CD14-positive monocyte (primary cell): ENCODE results near the gene UCP2. TPM values are rescaled to one million over a fixed set of nuclear protein-coding genes. Genes with fewer than 3 reads are reported as not detected.

Experiments
- DNase-seq, 3 donors: peaks; one replicate each; pipeline ENCODE4 v3.0.0-alpha.2; 2011 to 2022
- H2AFZ ChIP-seq: 2 replicates; pipeline ENCODE4 v1.6.0; 2012; ENCODE audit warnings: mild to moderate bottlenecking, low read depth, low read length, inconsistent platforms; ENCODE audit not compliant: insufficient read depth, poor library complexity, severe bottlenecking
- H3K27ac ChIP-seq, 2 donors: 1 replicate in 1 of 2; 2 replicates in 1 of 2; pipeline ENCODE4 v1.5.1; 2012 to 2013; ENCODE audit warnings: low read length in 2 of 2, control low read depth in 1 of 2, inconsistent platforms in 1 of 2, low read depth in 1 of 2, mild to moderate bottlenecking in 1 of 2
- H3K27me3 ChIP-seq, 2 donors: one replicate each; pipeline versions ENCODE4 v1.6.0 to v1.6.1; 2011 to 2013; ENCODE audit warnings: low read length in 2 of 2; ENCODE audit not compliant: control insufficient read depth in 2 of 2, insufficient read depth in 2 of 2
- H3K36me3 ChIP-seq, 2 donors: replicated peaks in 1 of 2; 1 replicate in 1 of 2; 2 replicates in 1 of 2; pipeline versions ENCODE4 v1.5.1 to v1.6.1; 2012 to 2013; ENCODE audit warnings: low read length in 2 of 2, control low read depth in 1 of 2, inconsistent platforms in 1 of 2, mild to moderate bottlenecking in 1 of 2; ENCODE audit not compliant: insufficient read depth in 2 of 2, control insufficient read depth in 1 of 2
- H3K4me1 ChIP-seq, 2 donors: 1 replicate in 1 of 2; 2 replicates in 1 of 2; pipeline versions ENCODE4 v1.5.1 to v1.6.1; 2012 to 2013; ENCODE audit warnings: low read length in 2 of 2, control low read depth in 1 of 2, inconsistent platforms in 1 of 2, mild to moderate bottlenecking in 1 of 2, moderate library complexity in 1 of 2; ENCODE audit not compliant: insufficient read depth in 2 of 2, control insufficient read depth in 1 of 2
- H3K4me2 ChIP-seq: replicated peaks from 2 replicates; pipeline ENCODE3; 2012; ENCODE audit warnings: low read length, moderate library complexity, mild to moderate bottlenecking; ENCODE audit not compliant: poor library complexity, severe bottlenecking; ENCODE audit errors: extremely low read depth
- H3K4me3 ChIP-seq, 3 experiments: fragments of 200-600 bp in 1 of 3; sonication (generic) in 1 of 3; replicated peaks in 1 of 3; 1 replicate in 2 of 3; 2 replicates in 1 of 3; pipeline ENCODE4 v1.5.1; 2011 to 2013; ENCODE audit warnings: low read length in 3 of 3, mild to moderate bottlenecking in 3 of 3, control low read depth in 2 of 3, low read depth in 2 of 3, inconsistent platforms in 1 of 3, moderate library complexity in 1 of 3
- H3K79me2 ChIP-seq: 2 replicates; pipeline ENCODE4 v1.6.0; 2012; ENCODE audit warnings: mild to moderate bottlenecking, control low read depth, inconsistent platforms, low read length, moderate library complexity; ENCODE audit not compliant: insufficient read depth
- H3K9ac ChIP-seq: 2 replicates; pipeline ENCODE4 v1.6.0; 2017; ENCODE audit warnings: low read length, mild to moderate bottlenecking; ENCODE audit not compliant: insufficient read depth, poor library complexity, severe bottlenecking
- H3K9me3 ChIP-seq, 2 donors: replicated peaks in 1 of 2; 1 replicate in 1 of 2; 2 replicates in 1 of 2; pipeline versions ENCODE4 v1.5.1 to v1.6.1; 2012 to 2013; ENCODE audit warnings: low read length in 2 of 2, control low read depth in 1 of 2; ENCODE audit not compliant: control insufficient read depth in 1 of 2, insufficient read depth in 1 of 2
- H4K20me1 ChIP-seq: 2 replicates; pipeline ENCODE4 v1.6.0; 2012; ENCODE audit warnings: mild to moderate bottlenecking, low read length, control low read depth, moderate library complexity; ENCODE audit not compliant: insufficient read depth
- H3K27ac Mint-ChIP-seq, 7 donors: one replicate each; pipeline ENCODE4 v1.8.0; 2020; ENCODE audit warnings: mild to moderate bottlenecking in 7 of 7, mixed read lengths in 7 of 7, moderate library complexity in 6 of 7, inconsistent platforms in 2 of 7
- H3K27me3 Mint-ChIP-seq, 3 donors: one replicate each; pipeline ENCODE4 v1.8.0; 2021 to 2022; ENCODE audit warnings: low read depth in 3 of 3, mild to moderate bottlenecking in 3 of 3, mixed read lengths in 3 of 3, moderate library complexity in 3 of 3, inconsistent platforms in 1 of 3
- H3K36me3 Mint-ChIP-seq, 2 donors: one replicate each; pipeline ENCODE4 v1.8.0; 2020; ENCODE audit warnings: mixed read lengths in 2 of 2, inconsistent platforms in 1 of 2, mild to moderate bottlenecking in 1 of 2
- H3K4me1 Mint-ChIP-seq: one replicate; pipeline ENCODE4 v1.8.0; 2020; ENCODE audit warnings: mild to moderate bottlenecking, mixed read lengths
- H3K4me3 Mint-ChIP-seq, 2 donors: one replicate each; pipeline ENCODE4 v1.8.0; 2020; ENCODE audit warnings: mild to moderate bottlenecking in 2 of 2, mixed read lengths in 2 of 2, moderate library complexity in 1 of 2
- H3K9me3 Mint-ChIP-seq, 7 donors: one replicate each; pipeline ENCODE4 v1.8.0; 2020 to 2022; ENCODE audit warnings: mixed read lengths in 7 of 7, mild to moderate bottlenecking in 6 of 7, moderate library complexity in 6 of 7, inconsistent platforms in 2 of 7
- WGBS: methylation state at CpG from one replicate; pipeline ENCODE4 v1.1.5; 2013; ENCODE audit warnings: missing lambda C conversion rate; ENCODE audit not compliant: insufficient coverage; 5-methylcytosine and 5-hydroxymethylcytosine counted together
- intact Hi-C, 2 donors: fragments of 100-400 bp; cut with micrococcal nuclease; formaldehyde crosslinking; loops; one replicate each; pipeline versions ENCODE4 v1.15.0 to v1.15.1; 2023
- polyA plus RNA-seq, 3 donors: library from polyadenylated mRNA; depleted of rRNA in 1 of 3; unstranded in 2 of 3; stranded (reverse) in 1 of 3; fragments of 300-500 nt in 2 of 3; fragments of >200 nt in 1 of 3; fragmentation: Illumina TruSeq in 2 of 3; gene quantifications; 1 replicate in 2 of 3; 2 replicates in 1 of 3; pipeline ENCODE4 v1.2.3, GENCODE V29; 2012 to 2021
- TF ChIP-seq, protein P1 (sequence below): fragments of 200-600 bp; IDR thresholded peaks from one replicate; pipeline ENCODE4 v1.8.0; 2022; ENCODE audit warnings: antibody characterized with exemption, mild to moderate bottlenecking

Gene UCP2
- polyA plus RNA-seq, 3 donors: 496 to 665 (median 649) TPM

DNA sequence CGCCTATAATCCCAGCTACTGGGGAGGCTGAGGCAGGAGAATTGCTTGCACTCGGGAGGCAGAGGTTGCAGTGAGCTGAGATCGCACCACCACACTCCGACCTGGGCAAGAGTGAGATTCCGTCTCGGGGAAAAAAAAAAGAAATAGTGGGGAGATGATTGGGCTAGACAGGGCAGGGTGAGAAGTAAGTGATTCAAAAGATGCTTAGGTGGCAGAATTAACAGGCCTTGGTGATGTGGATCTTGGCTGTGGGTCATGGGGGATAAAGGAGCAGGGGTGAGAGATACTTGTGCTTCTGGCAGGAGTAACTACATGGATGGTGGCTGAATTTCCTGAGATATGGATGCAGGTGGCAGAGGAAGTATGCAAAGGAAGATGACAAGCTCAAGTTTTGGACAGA, 39.4 kb upstream of the UCP2 start:
- H3K4me2 ChIP-seq: peak overlapping the region; percentile 64
- H3K27ac ChIP-seq: peak overlapping the region; percentile 74 to 94
- Mint-ChIP-seq H3K4me1 (peaks cover 22% of the 10 kb centered on the region), H3K27me3 (no peaks in the 10 kb centered on the region), H3K4me3 (no peak overlapping the region), H3K9me3 (peaks cover 0 to 4% (median 0%) of the 10 kb centered on the region in 7 donors), H3K36me3 (peaks cover 7 to 10% of the 10 kb centered on the region in 2 donors), H3K27ac (no peak overlapping the region)
- no peak for DNase-seq
- H3K27me3 ChIP-seq: no peaks in the 10 kb centered on the region
- TF ChIP-seq, protein P1, sequence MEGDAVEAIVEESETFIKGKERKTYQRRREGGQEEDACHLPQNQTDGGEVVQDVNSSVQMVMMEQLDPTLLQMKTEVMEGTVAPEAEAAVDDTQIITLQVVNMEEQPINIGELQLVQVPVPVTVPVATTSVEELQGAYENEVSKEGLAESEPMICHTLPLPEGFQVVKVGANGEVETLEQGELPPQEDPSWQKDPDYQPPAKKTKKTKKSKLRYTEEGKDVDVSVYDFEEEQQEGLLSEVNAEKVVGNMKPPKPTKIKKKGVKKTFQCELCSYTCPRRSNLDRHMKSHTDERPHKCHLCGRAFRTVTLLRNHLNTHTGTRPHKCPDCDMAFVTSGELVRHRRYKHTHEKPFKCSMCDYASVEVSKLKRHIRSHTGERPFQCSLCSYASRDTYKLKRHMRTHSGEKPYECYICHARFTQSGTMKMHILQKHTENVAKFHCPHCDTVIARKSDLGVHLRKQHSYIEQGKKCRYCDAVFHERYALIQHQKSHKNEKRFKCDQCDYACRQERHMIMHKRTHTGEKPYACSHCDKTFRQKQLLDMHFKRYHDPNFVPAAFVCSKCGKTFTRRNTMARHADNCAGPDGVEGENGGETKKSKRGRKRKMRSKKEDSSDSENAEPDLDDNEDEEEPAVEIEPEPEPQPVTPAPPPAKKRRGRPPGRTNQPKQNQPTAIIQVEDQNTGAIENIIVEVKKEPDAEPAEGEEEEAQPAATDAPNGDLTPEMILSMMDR: no peak
- peaks cover 4% of the 10 kb centered on the region for H3K79me2 ChIP-seq
- 92% methylated on average over 5 of the region's 6 CpGs for WGBS
- no peaks in the 10 kb centered on the region for H3K9me3 ChIP-seq
- no peaks in the 10 kb centered on the region for H4K20me1 ChIP-seq
- H3K9ac ChIP-seq: no peak overlapping the region
- H3K4me3 ChIP-seq: peak overlapping the region in 1 of 3 experiments; percentile 62
- no peak overlapping the region for H2AFZ ChIP-seq
- intact Hi-C loops: loop anchor here (2.0 to 5.0 kb wide), 2 partner anchors 39 to 40 kb away; partner anchors contain the start of gene UCP2 (in 2 of the 2)
- peaks cover under 1 to 2% of the 10 kb centered on the region in 2 donors for H3K36me3 ChIP-seq
- H3K4me1 ChIP-seq: peaks cover 98 to 99% of the 10 kb centered on the region in 2 donors

GRCh38 chr11:74020539-74020938, 37.9 kb upstream of the UCP2 start:
- WGBS: 0% methylated on average over 2 of the region's 4 CpGs
- TF ChIP-seq, protein P1: no peak
- H3K4me1 Mint-ChIP-seq: peaks cover 12% of the 10 kb centered on the region
- Histone ChIP-seq H3K4me2 (peak overlapping the region; percentile 43), H3K36me3 (peaks cover 5 to 13% of the 10 kb centered on the region in 2 donors), H3K27ac (peak overlapping the region; percentile 88 to 94), H3K9ac (peak overlapping the region; percentile 5), H3K9me3 (no peaks in the 10 kb centered on the region), H3K4me1 (peaks cover 84 to 88% of the 10 kb centered on the region in 2 donors), H3K27me3 (no peaks in the 10 kb centered on the region), H3K4me3 (peak overlapping the region in 1 of 3 experiments; percentile 22), H2AFZ (no peak overlapping the region), H3K79me2 (peaks cover 4% of the 10 kb centered on the region), H4K20me1 (no peaks in the 10 kb centered on the region)
- no peaks in the 10 kb centered on the region for H3K27me3 Mint-ChIP-seq
- H3K27ac Mint-ChIP-seq: no peak overlapping the region
- intact Hi-C loops: loop anchor here in 1 of 2 donors (5.0 kb wide), 1 partner anchor 38 kb away; the partner anchor contains the start of gene UCP2
- peak; percentile 74 to 87 (median 86) for DNase-seq
- H3K36me3 Mint-ChIP-seq: peaks cover 19 to 21% of the 10 kb centered on the region in 2 donors
- no peak overlapping the region for H3K4me3 Mint-ChIP-seq
- H3K9me3 Mint-ChIP-seq: peaks cover 0 to 4% (median 0%) of the 10 kb centered on the region in 7 donors
